T-helper 1 cell treated with Interleukin-12 subunit alpha and Interleukin-12 subunit beta and Interleukin-4 antibody, amounts not matched to agents 30 ng/mL and 1 ng/mL, for 36 hours (primary cell): ENCODE measurements around the gene KLHL29. TPM values are rescaled to one million over a fixed set of nuclear protein-coding genes. Genes with fewer than 3 reads are reported as not detected.

Source experiments
- intact Hi-C: fragments of 100-400 bp; cut with micrococcal nuclease; formaldehyde crosslinking; loops from one replicate; pipeline ENCODE4 v1.15.1; 2024
- total RNA-seq: library from RNA; stranded (reverse); gene quantifications from 2 replicates; pipeline ENCODE4 v1.2.3, GENCODE V29; 2022

KLHL29 gene
- total RNA-seq, 1 donor from 2014 or later = 2.2 TPM

DNA sequence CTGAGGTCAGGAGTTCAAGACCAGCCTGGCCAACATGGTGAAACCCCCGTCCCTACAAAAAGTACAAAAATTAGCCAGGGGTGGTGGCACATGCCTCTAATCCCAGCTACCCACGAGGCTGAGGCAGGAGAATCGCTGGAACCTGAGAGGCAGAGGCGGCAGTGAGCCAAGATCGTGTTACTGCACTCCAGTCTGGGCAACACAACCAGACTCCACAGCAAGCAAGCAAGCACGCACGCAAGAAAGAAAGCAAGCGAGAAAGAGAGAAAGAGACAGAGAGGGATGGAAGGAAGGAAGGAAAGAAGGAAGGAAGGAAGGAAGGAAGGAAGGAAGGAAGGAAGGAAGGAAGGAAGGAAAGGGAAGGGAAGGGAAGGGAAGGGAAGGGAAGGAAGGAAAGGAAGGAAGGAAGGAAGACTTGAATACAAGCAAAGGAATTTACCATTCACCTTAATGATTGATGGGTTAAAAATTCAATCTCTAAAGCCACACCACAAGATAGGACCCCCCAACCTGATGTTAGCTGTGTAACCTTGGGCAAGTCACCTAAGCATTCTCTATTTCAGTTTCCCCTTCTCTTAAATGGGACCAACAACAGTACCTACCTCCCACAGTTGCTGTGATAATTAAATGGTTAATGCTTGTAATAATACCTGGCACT, 360.2 kb downstream of the KLHL29 start:
- intact Hi-C loops = no loop called here

DNA sequence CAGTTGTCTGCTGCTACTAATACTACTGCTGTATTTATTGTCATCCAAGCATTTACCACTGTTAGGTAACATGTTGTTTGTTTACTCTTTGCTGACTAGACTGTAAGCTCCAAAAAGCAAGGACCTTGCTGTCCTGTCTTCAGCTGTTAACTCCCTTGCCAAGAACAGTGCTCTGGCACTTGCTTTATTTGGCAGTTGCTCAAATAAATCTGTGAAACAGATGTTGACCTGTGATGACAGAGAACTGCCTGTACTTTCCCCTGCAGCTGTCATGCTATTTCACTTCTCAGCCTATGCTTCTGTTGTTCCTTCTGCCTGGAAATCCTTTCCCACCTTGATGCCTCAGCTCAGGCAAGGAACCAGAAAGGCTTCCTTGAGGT, 360.7 kb downstream of the KLHL29 start:
- intact Hi-C loops = no loop called here

- intact Hi-C loops = no loop called here
These were observed 361.3 kb downstream of the KLHL29 start for GRCh38 chr2:23746141-23746863.

DNA sequence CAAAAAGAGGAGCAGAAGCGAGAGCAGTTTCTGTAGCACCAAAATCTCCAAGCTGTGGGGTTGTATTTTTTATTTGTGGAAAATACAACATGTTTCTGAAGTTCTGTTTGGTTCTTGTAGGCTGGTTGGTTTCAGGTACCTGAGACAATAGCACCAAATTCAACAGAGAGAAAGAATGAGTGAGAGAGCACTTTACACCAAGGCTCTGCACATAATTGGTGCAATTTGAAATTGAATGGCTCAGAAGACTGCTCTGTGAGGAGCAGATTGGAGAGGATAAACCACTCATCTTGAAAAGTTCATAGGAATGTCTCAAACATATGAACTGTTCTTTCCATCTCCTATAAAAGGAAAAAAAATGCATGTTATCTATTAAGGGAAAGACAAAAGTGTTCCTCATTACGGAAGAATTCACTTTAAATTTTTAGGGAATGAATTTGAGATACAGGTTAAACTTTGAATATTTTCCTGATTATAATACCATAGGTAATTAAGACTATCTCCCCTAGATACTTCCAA, 366.8 kb downstream of the KLHL29 start:
- intact Hi-C loops = no loop called here

DNA sequence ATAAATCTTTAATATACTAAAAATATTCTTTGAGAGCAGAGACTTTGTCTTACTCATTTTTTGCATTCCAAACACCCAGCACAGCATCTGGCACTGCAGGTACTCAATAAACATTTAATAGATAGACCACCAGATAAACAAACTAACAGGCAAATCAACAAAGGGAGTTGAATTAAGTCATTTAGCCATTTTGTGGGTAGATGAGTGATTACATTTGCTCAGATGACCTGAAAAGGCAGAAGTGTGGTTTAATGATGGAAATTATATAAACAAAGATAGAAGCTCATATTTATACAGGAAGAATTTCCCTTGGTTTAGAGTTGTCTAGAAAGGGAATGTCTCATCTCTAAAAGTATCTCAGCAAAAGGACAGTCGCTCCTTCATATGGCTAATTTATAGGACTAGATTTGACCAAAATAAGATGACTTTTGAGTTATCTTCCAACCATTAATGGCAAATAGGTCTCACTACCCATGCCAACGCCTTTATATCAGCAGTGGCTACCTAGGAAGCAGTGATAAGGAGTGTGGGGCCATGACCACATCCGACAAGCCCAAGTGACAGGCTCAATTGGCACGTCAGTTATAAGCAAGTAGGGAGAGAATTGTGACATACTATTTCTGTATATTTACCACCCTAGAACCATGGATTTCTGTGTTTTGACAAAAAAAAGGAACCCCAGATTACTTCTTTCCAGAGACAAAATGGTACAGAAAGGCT, 368.5 kb downstream of the KLHL29 start:
- intact Hi-C loops = no loop called here

DNA sequence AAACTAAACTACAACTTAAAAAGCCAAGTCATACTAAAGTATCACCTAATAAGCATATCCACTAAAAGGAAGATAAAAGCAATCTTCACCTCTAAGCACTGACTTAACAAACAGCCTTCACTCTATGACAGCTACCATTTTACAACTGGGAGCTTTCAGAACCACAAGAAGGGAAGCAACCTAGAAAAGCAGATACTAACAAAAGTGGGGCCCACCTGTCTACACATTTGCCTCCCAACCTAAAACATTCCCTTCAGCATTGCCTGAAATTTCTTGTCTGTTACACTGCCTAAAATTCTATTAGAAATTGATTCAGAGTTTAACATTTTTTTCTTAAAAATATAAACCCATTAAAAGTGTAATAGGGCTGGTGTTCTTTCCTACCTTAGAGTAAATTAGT, 370.0 kb downstream of the KLHL29 start:
- intact Hi-C loops = no loop called here

GRCh38 chr2:23756593-23757292, 371.8 kb downstream of the KLHL29 start:
- intact Hi-C loops = no loop called here

- intact Hi-C loops = no loop called here
These were observed 372.9 kb downstream of the KLHL29 start for GRCh38 chr2:23757686-23758433.
